Breast epithelium (tissue), 3 donors: Measurements from ENCODE around the gene PRDM10.

Experiments
- POLR2A ChIP-seq: fragments of 450-650 bp; IDR thresholded peaks from one replicate; pipeline ENCODE4 v1.6.1; 2016; ENCODE audit warnings: antibody characterized with exemption, mild to moderate bottlenecking, moderate library complexity
- POLR2AphosphoS5 ChIP-seq, 3 donors: sonication (generic); formaldehyde crosslinking; IDR thresholded peaks; one replicate each; pipeline ENCODE4 v1.6.1; 2017; ENCODE audit warnings: antibody characterized with exemption in 3 of 3
- TF ChIP-seq, protein P1 (sequence below), 3 donors: fragments of 450-650 bp; IDR thresholded peaks; one replicate each; pipeline ENCODE4 v1.5.1; 2016 to 2017; ENCODE audit warnings: antibody characterized with exemption in 3 of 3, mild to moderate bottlenecking in 3 of 3, moderate library complexity in 3 of 3

DNA sequence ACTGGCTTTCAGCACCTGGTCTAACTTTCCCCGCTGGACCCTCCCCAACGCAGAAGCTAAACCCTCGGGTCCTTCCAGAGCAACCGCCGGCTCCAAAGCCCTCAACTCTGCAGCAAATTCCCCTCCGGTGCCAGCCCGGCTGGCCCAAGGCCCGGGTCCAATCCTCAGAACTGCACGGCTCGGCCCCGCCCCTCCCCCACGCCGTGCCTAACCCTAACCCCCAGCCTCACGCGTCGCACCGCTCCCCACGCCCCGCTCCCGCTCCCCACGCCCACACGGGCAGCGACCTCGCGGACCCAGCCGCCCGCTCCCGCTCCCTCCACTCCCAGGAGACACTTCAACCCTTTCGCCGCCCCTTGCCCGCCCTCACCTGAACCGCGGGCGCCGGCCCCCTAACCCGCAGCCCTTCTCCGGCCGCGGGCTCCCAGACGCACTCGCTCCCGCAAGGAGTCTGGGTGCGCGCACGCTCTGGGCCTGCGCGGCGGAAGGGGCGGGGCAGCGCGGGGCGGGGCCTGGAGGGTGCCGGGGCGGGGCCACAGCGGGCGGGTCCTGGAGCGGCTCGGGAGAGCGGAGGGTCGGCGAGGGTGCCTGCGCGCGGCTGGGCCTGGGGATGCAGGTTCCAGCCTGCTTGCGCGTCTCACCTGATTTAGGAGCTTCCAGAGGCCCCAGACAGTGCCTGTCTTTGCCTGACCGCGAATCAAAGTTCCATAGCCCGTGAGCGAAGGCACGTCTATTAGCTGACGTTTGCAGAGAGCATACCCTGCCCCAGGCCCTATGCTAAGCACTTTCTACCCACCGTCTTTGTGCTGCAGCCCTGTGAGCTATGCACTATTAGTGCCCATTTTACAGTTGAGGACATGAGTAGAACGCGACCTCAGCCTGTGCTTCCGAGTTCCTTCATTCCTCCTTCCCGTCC, 107.3 kb downstream of the PRDM10 start, which contains the start of gene NFRKB:
- TF ChIP-seq, protein P1, sequence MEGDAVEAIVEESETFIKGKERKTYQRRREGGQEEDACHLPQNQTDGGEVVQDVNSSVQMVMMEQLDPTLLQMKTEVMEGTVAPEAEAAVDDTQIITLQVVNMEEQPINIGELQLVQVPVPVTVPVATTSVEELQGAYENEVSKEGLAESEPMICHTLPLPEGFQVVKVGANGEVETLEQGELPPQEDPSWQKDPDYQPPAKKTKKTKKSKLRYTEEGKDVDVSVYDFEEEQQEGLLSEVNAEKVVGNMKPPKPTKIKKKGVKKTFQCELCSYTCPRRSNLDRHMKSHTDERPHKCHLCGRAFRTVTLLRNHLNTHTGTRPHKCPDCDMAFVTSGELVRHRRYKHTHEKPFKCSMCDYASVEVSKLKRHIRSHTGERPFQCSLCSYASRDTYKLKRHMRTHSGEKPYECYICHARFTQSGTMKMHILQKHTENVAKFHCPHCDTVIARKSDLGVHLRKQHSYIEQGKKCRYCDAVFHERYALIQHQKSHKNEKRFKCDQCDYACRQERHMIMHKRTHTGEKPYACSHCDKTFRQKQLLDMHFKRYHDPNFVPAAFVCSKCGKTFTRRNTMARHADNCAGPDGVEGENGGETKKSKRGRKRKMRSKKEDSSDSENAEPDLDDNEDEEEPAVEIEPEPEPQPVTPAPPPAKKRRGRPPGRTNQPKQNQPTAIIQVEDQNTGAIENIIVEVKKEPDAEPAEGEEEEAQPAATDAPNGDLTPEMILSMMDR (IDR thresholded peaks at IDR 0.05), result no peak
- peak; percentile 31 for TF ChIP-seq POLR2A
- TF ChIP-seq POLR2AphosphoS5 (IDR thresholded peaks at IDR 0.05), result peak; percentile 11 to 60 (median 44)
